ENCODE measurements around the gene MS4A10. TPM values are rescaled to one million over a fixed set of nuclear protein-coding genes. Genes with fewer than 3 reads are reported as not detected.
"Not testable (repeated sequence)": the region's sequence is repeated elsewhere in the genome, so short reads cannot be mapped to it uniquely, and the experiment has no call there.

The MS4A10 gene
- total RNA-seq, 1 donor from 2014 or later = not detected

DNA sequence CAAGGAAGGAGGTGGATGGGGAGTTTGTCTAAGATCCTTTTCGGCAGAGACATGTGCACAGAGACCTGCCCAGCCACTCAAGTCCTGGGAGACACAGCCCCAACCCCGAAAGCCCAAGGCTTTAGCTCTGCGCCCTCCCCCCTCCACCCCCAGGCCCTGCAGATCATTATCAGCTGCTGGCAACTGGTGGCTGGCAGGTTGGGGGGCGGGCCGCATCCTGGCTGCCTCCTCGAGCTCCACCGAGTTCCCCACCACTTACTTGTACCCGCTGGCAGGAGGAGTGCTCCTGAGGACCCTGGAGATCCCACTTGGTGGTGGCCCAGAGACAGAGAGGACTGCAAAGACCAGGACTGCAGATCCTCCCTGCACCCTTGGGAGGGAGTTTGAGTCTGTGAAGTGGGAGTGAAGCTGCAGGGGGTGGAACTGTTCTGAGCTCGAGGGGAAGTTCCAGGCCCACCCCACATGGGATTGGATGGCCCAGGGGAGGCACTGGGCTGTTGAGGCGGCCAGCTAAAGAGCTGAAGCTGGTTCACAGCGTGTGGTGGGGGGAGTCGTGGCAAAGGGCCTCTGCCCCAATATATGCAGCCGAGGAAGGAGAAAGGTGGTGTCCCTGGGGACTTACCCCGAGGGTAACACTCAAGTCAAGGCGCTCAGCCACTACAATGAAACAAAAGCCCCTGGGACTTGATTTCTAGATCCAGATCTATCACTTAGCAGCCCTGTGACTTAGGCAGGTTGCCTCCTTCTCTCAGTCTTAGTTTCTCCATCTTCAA is 36.9 kb downstream of the MS4A10 start:
- no peak for DNase-seq (ENCODE audit: low read depth)
- TF ChIP-seq, protein P1, sequence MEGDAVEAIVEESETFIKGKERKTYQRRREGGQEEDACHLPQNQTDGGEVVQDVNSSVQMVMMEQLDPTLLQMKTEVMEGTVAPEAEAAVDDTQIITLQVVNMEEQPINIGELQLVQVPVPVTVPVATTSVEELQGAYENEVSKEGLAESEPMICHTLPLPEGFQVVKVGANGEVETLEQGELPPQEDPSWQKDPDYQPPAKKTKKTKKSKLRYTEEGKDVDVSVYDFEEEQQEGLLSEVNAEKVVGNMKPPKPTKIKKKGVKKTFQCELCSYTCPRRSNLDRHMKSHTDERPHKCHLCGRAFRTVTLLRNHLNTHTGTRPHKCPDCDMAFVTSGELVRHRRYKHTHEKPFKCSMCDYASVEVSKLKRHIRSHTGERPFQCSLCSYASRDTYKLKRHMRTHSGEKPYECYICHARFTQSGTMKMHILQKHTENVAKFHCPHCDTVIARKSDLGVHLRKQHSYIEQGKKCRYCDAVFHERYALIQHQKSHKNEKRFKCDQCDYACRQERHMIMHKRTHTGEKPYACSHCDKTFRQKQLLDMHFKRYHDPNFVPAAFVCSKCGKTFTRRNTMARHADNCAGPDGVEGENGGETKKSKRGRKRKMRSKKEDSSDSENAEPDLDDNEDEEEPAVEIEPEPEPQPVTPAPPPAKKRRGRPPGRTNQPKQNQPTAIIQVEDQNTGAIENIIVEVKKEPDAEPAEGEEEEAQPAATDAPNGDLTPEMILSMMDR (conservative IDR thresholded peaks at IDR 0.05; ENCODE audit: low read depth, low read length) = no peak
- H3K4me3 ChIP-seq (ENCODE audit: low read depth, low read length) = no peak overlapping the region

DNA sequence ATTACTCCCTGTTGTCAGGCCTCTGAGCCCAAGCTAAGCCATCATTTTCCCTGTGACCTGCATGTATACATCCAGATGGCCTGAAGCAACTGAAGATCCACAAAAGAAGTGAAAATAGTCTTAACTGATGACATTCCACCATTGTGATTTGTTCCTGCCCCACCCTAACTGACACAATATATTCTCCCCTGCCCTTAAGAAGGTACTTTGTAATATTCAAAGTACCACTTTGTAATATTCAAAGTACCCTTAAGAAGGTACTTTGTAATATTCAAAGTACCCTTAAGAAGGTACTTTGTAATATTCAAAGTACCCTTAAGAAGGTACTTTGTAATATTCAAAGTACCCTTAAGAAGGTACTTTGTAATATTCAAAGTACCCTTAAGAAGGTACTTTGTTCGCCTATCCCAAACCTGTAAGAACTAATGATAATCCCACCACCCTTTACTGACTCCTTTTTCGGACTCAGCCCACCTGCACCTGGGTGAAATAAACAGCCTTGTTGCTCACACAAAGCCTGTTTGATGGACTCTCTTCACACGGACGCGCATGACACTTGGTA is 38.7 kb downstream of the MS4A10 start:
- DNase-seq (ENCODE audit: low read depth); H3K4me3 ChIP-seq (ENCODE audit: low read depth, low read length): not testable (repeated sequence)

DNA sequence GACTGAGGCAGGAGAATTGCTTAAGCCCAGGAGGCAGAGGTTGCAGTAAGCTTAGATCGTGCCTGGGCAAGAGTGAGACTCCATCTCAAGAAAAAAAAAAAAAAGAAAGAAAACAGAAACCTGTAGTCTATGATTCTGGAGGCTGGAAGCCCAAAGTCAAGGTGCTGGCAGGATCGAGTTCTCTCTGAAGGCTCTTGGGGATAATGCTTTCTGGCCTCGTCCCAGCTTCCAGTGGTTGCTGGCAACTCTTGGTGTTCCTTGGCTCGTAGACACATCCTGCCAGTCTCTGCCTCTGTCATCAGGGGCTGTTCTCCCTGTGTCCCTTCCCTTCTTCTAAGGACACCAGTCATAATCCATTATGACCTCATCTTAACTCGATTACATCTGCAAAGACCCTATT is 40.0 kb downstream of the MS4A10 start:
- no peak for DNase-seq (ENCODE audit: low read depth)
- TF ChIP-seq, protein P1 (conservative IDR thresholded peaks at IDR 0.05; ENCODE audit: low read depth, low read length) = no peak

DNA sequence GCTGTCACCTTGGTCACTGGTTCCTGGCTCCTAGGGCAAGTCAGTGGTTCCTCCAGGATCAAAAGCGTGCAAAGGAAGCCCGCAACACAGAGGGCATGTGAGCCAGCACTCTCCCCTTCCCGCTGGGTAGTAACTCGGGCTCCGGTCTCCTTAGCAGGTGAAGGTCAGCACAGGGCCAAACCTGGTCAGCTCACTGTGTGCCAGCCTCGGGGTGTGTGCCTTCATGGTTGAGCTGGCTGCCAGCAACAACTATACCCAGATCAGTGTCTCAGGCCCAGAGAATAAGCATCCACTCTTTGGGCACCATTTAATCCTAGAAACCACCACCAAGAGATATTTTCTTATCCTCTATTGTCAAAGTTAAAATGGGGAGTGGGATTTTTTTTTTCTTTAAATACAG is 40.7 kb downstream of the MS4A10 start:
- TF ChIP-seq, protein P1 (conservative IDR thresholded peaks at IDR 0.05; ENCODE audit: low read depth, low read length) = no peak
- no peak for DNase-seq (ENCODE audit: low read depth)
- no peak overlapping the region for H3K4me3 ChIP-seq (ENCODE audit: low read depth, low read length)

More for the DNA sequence above, 40.0 kb downstream of the MS4A10 start:
- H3K4me3 ChIP-seq (ENCODE audit: low read depth, low read length) = no peak overlapping the region

DNA sequence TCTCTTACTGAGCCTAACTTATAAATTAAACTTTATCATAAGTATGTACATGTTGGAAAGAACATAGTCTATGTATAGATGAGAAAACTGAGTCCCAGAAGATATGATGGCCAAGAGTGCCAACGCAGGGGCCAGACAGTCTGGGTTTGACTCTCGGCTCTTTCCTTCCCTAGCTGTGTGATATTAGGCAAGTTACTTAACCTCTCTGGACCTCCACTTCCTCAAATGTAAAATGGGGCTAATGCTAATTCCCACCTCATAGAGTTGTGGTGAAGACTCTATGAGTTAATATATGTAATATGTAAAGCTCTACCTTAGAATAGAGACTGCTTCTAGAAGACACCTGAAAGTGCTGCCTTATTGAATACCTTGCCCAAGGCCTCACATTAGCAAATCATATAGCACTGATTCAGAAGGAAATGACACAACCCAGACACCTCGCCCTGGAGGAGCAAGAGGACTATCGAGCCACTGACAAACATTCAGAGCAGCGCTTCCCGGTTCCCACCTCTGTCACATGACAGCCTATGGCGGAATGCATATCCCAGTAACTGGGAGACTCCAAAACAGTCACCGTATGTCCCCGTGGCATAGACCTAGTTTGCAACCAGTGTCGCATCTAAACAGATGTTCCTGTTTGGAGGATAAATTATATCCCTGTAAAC is 45.5 kb downstream of the MS4A10 start:
- TF ChIP-seq, protein P1 (conservative IDR thresholded peaks at IDR 0.05; ENCODE audit: low read depth, low read length) = no peak
- H3K4me3 ChIP-seq (ENCODE audit: low read depth, low read length) = no peak overlapping the region
- DNase-seq (ENCODE audit: low read depth) = no peak

DNA sequence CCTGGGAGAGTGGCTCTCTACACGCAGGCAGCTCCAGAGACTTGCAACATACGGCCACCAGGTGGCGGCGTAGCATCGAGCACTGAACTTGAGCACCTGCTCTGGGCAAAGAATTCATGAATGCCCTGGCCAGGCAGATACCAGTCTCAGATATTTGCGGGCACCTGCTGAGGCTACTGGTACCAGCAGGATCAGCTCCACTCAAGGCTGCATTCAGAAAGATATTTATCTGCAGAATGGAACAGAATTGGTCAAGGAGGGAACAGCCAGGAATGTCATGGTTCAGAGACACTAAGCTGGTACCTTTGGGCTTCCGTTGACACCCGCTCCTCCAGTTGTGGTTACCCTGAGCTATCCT is 46.0 kb downstream of the MS4A10 start:
- DNase-seq (ENCODE audit: low read depth) = no peak
- TF ChIP-seq, protein P1 (conservative IDR thresholded peaks at IDR 0.05; ENCODE audit: low read depth, low read length) = peak; percentile 94
- H3K4me3 ChIP-seq (ENCODE audit: low read depth, low read length) = no peak overlapping the region

DNA sequence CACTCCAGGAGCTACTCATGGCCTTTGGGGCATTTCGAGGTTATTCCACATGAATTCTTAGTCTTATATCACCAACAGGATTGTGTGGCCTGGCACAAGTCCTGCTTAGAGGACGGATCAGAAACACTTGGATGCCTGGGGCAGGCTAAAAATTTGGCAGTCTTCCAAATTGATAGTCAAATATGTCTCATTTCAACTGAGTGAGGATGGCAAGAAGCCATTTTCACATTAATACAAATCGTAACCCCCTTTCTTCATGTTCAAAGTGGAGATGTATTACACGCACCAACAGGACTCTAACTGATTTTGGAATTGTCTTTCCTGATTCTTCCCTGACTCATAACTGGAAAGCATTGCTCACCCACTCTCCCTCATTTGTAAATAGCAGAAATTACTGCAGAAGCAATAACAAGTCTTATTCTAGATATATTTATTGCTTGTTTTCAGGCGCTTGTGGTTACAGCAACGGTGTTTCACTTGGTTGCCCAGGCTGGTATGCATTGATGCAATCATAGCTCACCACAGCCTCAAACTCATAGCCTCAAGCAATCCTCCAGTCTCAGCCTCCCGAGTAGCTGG is 46.5 kb downstream of the MS4A10 start:
- H3K4me3 ChIP-seq (ENCODE audit: low read depth, low read length) = no peak overlapping the region
- no peak for DNase-seq (ENCODE audit: low read depth)
- TF ChIP-seq, protein P1 (conservative IDR thresholded peaks at IDR 0.05; ENCODE audit: low read depth, low read length) = no peak

All from epithelial cell of proximal tubule (primary cell).